Stimulated activated CD8-positive, alpha-beta memory T cell treated with anti-CD3 and anti-CD28 coated beads, Interleukin-12 subunit alpha, Interleukin-12 subunit beta, amount 100 ng/mL, for 24 hours (primary cell): ENCODE measurements around the gene CIDEB.
"Not testable (repeated sequence)": the region's sequence is repeated elsewhere in the genome, so short reads cannot be mapped to it uniquely, and the experiment has no call there.

ENCODE experiments used
- DNase-seq: peaks from one replicate; pipeline ENCODE4 v3.0.0-alpha.2; 2020; ENCODE audit errors: extremely low read depth

The CIDEB gene

GRCh38 chr14:24307575-24308341, at the start of gene CIDEB:
CIDEB (minus strand) TSS chr14:24307977; CDS start chr14:24307858, 119 bp downstream.
- DNase-seq, result no peak

- DNase-seq, result no peak
Observed at GRCh38 chr14:24356208-24356607, 48.4 kb upstream of the CIDEB start.

- DNase-seq, result no peak
Observed at GRCh38 chr14:24355009-24355408, 47.2 kb upstream of the CIDEB start.

GRCh38 chr14:24354482-24354825, 46.7 kb upstream of the CIDEB start:
- DNase-seq, result not testable (repeated sequence)

GRCh38 chr14:24353559-24354481, 46.0 kb upstream of the CIDEB start:
- no peak for DNase-seq

GRCh38 chr14:24351517-24351916, 43.7 kb upstream of the CIDEB start:
- DNase-seq, result no peak

GRCh38 chr14:24349742-24350141, 42.0 kb upstream of the CIDEB start:
- DNase-seq, result no peak

GRCh38 chr14:24348186-24348585, 40.4 kb upstream of the CIDEB start:
- no peak for DNase-seq

GRCh38 chr14:24347134-24347533, 39.4 kb upstream of the CIDEB start:
- no peak for DNase-seq

- DNase-seq, result no peak
Observed at GRCh38 chr14:24343795-24344660, 36.3 kb upstream of the CIDEB start.

GRCh38 chr14:24342889-24343288, 35.1 kb upstream of the CIDEB start:
- DNase-seq, result no peak

GRCh38 chr14:24340606-24341005, 32.8 kb upstream of the CIDEB start:
- no peak for DNase-seq

- DNase-seq, result peak; percentile 40
Observed at GRCh38 chr14:24339284-24340151, 31.7 kb upstream of the CIDEB start, which contains the start of gene RIPK3. RIPK3 (minus strand) TSS chr14:24339991; CDS start chr14:24339826, 165 bp downstream.

GRCh38 chr14:24338843-24339242, 31.1 kb upstream of the CIDEB start:
- DNase-seq, result no peak

- no peak for DNase-seq
Observed at GRCh38 chr14:24337824-24338175, 30.0 kb upstream of the CIDEB start.

GRCh38 chr14:24337144-24337823, 29.5 kb upstream of the CIDEB start:
- DNase-seq, result no peak

- DNase-seq, result no peak
Observed at GRCh38 chr14:24335461-24336171, 27.8 kb upstream of the CIDEB start.

- no peak for DNase-seq
Observed at GRCh38 chr14:24334431-24335291, 26.9 kb upstream of the CIDEB start, which contains the start of gene ADCY4. ADCY4 (minus strand) TSS chr14:24335071; CDS start chr14:24334652, 419 bp downstream.
